CD14-positive monocyte (primary cell): ENCODE measurements around the gene CLCN2. TPM values are rescaled to one million over a fixed set of nuclear protein-coding genes. Genes with fewer than 3 reads are reported as not detected.

Experiments
- DNase-seq, 3 donors: peaks; one replicate each; pipeline ENCODE4 v3.0.0-alpha.2; 2011 to 2022
- H2AFZ ChIP-seq: 2 replicates; pipeline ENCODE4 v1.6.0; 2012; ENCODE audit warnings: mild to moderate bottlenecking, low read depth, low read length, inconsistent platforms; ENCODE audit not compliant: insufficient read depth, poor library complexity, severe bottlenecking
- H3K27ac ChIP-seq, 2 donors: 1 replicate in 1 of 2; 2 replicates in 1 of 2; pipeline ENCODE4 v1.5.1; 2012 to 2013; ENCODE audit warnings: low read length in 2 of 2, control low read depth in 1 of 2, inconsistent platforms in 1 of 2, low read depth in 1 of 2, mild to moderate bottlenecking in 1 of 2
- H3K27me3 ChIP-seq, 2 donors: one replicate each; pipeline versions ENCODE4 v1.6.0 to v1.6.1; 2011 to 2013; ENCODE audit warnings: low read length in 2 of 2; ENCODE audit not compliant: control insufficient read depth in 2 of 2, insufficient read depth in 2 of 2
- H3K36me3 ChIP-seq, 2 donors: replicated peaks in 1 of 2; 1 replicate in 1 of 2; 2 replicates in 1 of 2; pipeline versions ENCODE4 v1.5.1 to v1.6.1; 2012 to 2013; ENCODE audit warnings: low read length in 2 of 2, control low read depth in 1 of 2, inconsistent platforms in 1 of 2, mild to moderate bottlenecking in 1 of 2; ENCODE audit not compliant: insufficient read depth in 2 of 2, control insufficient read depth in 1 of 2
- H3K4me1 ChIP-seq, 2 donors: 1 replicate in 1 of 2; 2 replicates in 1 of 2; pipeline versions ENCODE4 v1.5.1 to v1.6.1; 2012 to 2013; ENCODE audit warnings: low read length in 2 of 2, control low read depth in 1 of 2, inconsistent platforms in 1 of 2, mild to moderate bottlenecking in 1 of 2, moderate library complexity in 1 of 2; ENCODE audit not compliant: insufficient read depth in 2 of 2, control insufficient read depth in 1 of 2
- H3K4me2 ChIP-seq: replicated peaks from 2 replicates; pipeline ENCODE3; 2012; ENCODE audit warnings: low read length, moderate library complexity, mild to moderate bottlenecking; ENCODE audit not compliant: poor library complexity, severe bottlenecking; ENCODE audit errors: extremely low read depth
- H3K4me3 ChIP-seq, 3 experiments: fragments of 200-600 bp in 1 of 3; sonication (generic) in 1 of 3; replicated peaks in 1 of 3; 1 replicate in 2 of 3; 2 replicates in 1 of 3; pipeline ENCODE4 v1.5.1; 2011 to 2013; ENCODE audit warnings: low read length in 3 of 3, mild to moderate bottlenecking in 3 of 3, control low read depth in 2 of 3, low read depth in 2 of 3, inconsistent platforms in 1 of 3, moderate library complexity in 1 of 3
- H3K79me2 ChIP-seq: 2 replicates; pipeline ENCODE4 v1.6.0; 2012; ENCODE audit warnings: mild to moderate bottlenecking, control low read depth, inconsistent platforms, low read length, moderate library complexity; ENCODE audit not compliant: insufficient read depth
- H3K9ac ChIP-seq: 2 replicates; pipeline ENCODE4 v1.6.0; 2017; ENCODE audit warnings: low read length, mild to moderate bottlenecking; ENCODE audit not compliant: insufficient read depth, poor library complexity, severe bottlenecking
- H3K9me3 ChIP-seq, 2 donors: replicated peaks in 1 of 2; 1 replicate in 1 of 2; 2 replicates in 1 of 2; pipeline versions ENCODE4 v1.5.1 to v1.6.1; 2012 to 2013; ENCODE audit warnings: low read length in 2 of 2, control low read depth in 1 of 2; ENCODE audit not compliant: control insufficient read depth in 1 of 2, insufficient read depth in 1 of 2
- H4K20me1 ChIP-seq: 2 replicates; pipeline ENCODE4 v1.6.0; 2012; ENCODE audit warnings: mild to moderate bottlenecking, low read length, control low read depth, moderate library complexity; ENCODE audit not compliant: insufficient read depth
- H3K27ac Mint-ChIP-seq, 7 donors: one replicate each; pipeline ENCODE4 v1.8.0; 2020; ENCODE audit warnings: mild to moderate bottlenecking in 7 of 7, mixed read lengths in 7 of 7, moderate library complexity in 6 of 7, inconsistent platforms in 2 of 7
- H3K27me3 Mint-ChIP-seq, 3 donors: one replicate each; pipeline ENCODE4 v1.8.0; 2021 to 2022; ENCODE audit warnings: low read depth in 3 of 3, mild to moderate bottlenecking in 3 of 3, mixed read lengths in 3 of 3, moderate library complexity in 3 of 3, inconsistent platforms in 1 of 3
- H3K36me3 Mint-ChIP-seq, 2 donors: one replicate each; pipeline ENCODE4 v1.8.0; 2020; ENCODE audit warnings: mixed read lengths in 2 of 2, inconsistent platforms in 1 of 2, mild to moderate bottlenecking in 1 of 2
- H3K4me1 Mint-ChIP-seq: one replicate; pipeline ENCODE4 v1.8.0; 2020; ENCODE audit warnings: mild to moderate bottlenecking, mixed read lengths
- H3K4me3 Mint-ChIP-seq, 2 donors: one replicate each; pipeline ENCODE4 v1.8.0; 2020; ENCODE audit warnings: mild to moderate bottlenecking in 2 of 2, mixed read lengths in 2 of 2, moderate library complexity in 1 of 2
- H3K9me3 Mint-ChIP-seq, 7 donors: one replicate each; pipeline ENCODE4 v1.8.0; 2020 to 2022; ENCODE audit warnings: mixed read lengths in 7 of 7, mild to moderate bottlenecking in 6 of 7, moderate library complexity in 6 of 7, inconsistent platforms in 2 of 7
- CTCF ChIP-seq: fragments of 200-600 bp; IDR thresholded peaks from one replicate; pipeline ENCODE4 v1.8.0; 2022; ENCODE audit warnings: antibody characterized with exemption, mild to moderate bottlenecking
- WGBS: methylation state at CpG from one replicate; pipeline ENCODE4 v1.1.5; 2013; ENCODE audit warnings: missing lambda C conversion rate; ENCODE audit not compliant: insufficient coverage; 5-methylcytosine and 5-hydroxymethylcytosine counted together
- intact Hi-C, 2 donors: fragments of 100-400 bp; cut with micrococcal nuclease; formaldehyde crosslinking; loops; one replicate each; pipeline versions ENCODE4 v1.15.0 to v1.15.1; 2023
- polyA plus RNA-seq, 3 donors: library from polyadenylated mRNA; depleted of rRNA in 1 of 3; unstranded in 2 of 3; stranded (reverse) in 1 of 3; fragments of 300-500 nt in 2 of 3; fragments of >200 nt in 1 of 3; fragmentation: Illumina TruSeq in 2 of 3; gene quantifications; 1 replicate in 2 of 3; 2 replicates in 1 of 3; pipeline ENCODE4 v1.2.3, GENCODE V29; 2012 to 2021

The CLCN2 gene
- polyA plus RNA-seq, 3 donors: 0.16 to 2.7 TPM; not detected in 1

GRCh38 chr3:184333700-184334099 is 27.7 kb downstream of the CLCN2 start:
- Mint-ChIP-seq H3K36me3 (peaks cover 73 to 75% of the 10 kb centered on the region in 2 donors), H3K27me3 (peaks cover 0 to 12% (median 10%) of the 10 kb centered on the region in 3 donors), H3K4me1 (peaks cover 36% of the 10 kb centered on the region), H3K27ac (peak overlapping the region; percentile 75 to 97 (median 97)), H3K4me3 (no peak overlapping the region), H3K9me3 (no peaks in the 10 kb centered on the region)
- Histone ChIP-seq H3K4me3 (no peak overlapping the region), H4K20me1 (peaks cover 45% of the 10 kb centered on the region), H3K9ac (no peak overlapping the region), H3K36me3 (peaks cover 66% of the 10 kb centered on the region in 2 donors), H3K79me2 (peaks cover 22% of the 10 kb centered on the region), H3K4me2 (no peak overlapping the region), H3K9me3 (no peaks in the 10 kb centered on the region), H3K27ac (peak overlapping the region; percentile 37 to 87), H3K27me3 (peaks cover 0 to 2% of the 10 kb centered on the region in 2 donors), H2AFZ (no peak overlapping the region), H3K4me1 (peaks cover 26 to 30% of the 10 kb centered on the region in 2 donors)
- intact Hi-C loops: no loop called here
- no peak for DNase-seq
- 97% methylated on average over 3 of the region's 3 CpGs for WGBS
- TF ChIP-seq CTCF: no peak

- no peak overlapping the region for H3K4me3 Mint-ChIP-seq
Observed at GRCh38 chr3:184333190-184333589, 28.2 kb downstream of the CLCN2 start.

More at GRCh38 chr3:184333190-184333589, 28.2 kb downstream of the CLCN2 start:
- Histone ChIP-seq H3K27ac (peak overlapping the region; percentile 20 to 87), H3K9me3 (no peaks in the 10 kb centered on the region), H3K27me3 (no peaks in the 10 kb centered on the region), H3K9ac (no peak overlapping the region), H4K20me1 (peaks cover 45% of the 10 kb centered on the region), H2AFZ (no peak overlapping the region), H3K4me2 (no peak overlapping the region), H3K4me1 (peaks cover 21 to 25% of the 10 kb centered on the region in 2 donors), H3K4me3 (no peak overlapping the region), H3K79me2 (peaks cover 18% of the 10 kb centered on the region), H3K36me3 (peaks cover 71 to 72% of the 10 kb centered on the region in 2 donors)
- Mint-ChIP-seq H3K9me3 (no peaks in the 10 kb centered on the region), H3K4me1 (peaks cover 34% of the 10 kb centered on the region), H3K27me3 (peaks cover 0 to 13% (median 6%) of the 10 kb centered on the region in 3 donors), H3K27ac (peak overlapping the region; percentile 76 to 97 (median 97)), H3K36me3 (peaks cover 77 to 78% of the 10 kb centered on the region in 2 donors)
- DNase-seq: no peak
- WGBS: 100% methylated on average over 5 of the region's 6 CpGs
- intact Hi-C loops: no loop called here
- no peak for TF ChIP-seq CTCF
